22Rv1 (cell line): Measurements from ENCODE around the gene PHLDA2.

ENCODE experiments used
- CTCF ChIP-seq: fragments of 450-650 bp; IDR thresholded peaks from 2 replicates; pipeline ENCODE4 v1.5.1; 2017; ENCODE audit warnings: mild to moderate bottlenecking
- ZFX ChIP-seq: fragments of 450-650 bp; IDR thresholded peaks from 2 replicates; pipeline ENCODE4 v1.6.1; 2017; ENCODE audit warnings: antibody characterized with exemption, borderline replicate concordance

- TF ChIP-seq CTCF = no peak
- no peak for TF ChIP-seq ZFX
Observed at GRCh38 chr11:2890466-2891294, 38.5 kb downstream of the PHLDA2 start.
